Measurements from ENCODE around the gene LRRC7.

Gene LRRC7

DNA sequence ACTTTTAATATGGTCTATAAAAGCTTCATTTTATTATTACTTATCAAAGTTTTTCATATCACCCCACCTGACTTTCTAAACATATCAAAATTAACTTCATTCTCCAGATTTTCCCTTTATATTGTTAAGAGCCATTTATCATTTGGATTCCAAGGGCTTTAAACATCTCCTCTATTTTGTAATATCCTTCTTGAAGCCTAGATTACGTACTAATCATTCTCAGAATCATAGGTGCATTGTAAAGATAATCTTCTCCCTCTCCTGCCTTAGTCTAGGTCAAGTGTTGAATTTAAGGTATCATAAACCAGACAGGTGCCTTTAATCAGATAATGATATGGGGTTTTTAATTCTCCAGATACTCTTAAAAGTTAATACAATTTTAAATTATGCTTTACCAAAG is 509.3 kb downstream of the LRRC7 start:
- Histone ChIP-seq H3K27me3 (replicated peaks in 2 of 5; ENCODE audit: control insufficient read depth in 4 of 5, insufficient read depth in 5 of 5, low read length in 4 of 5) (no peaks in the 10 kb centered on the region), H3K4me3 (ENCODE audit: control insufficient read depth in 1 of 7, extremely low read depth in 1 of 7, insufficient read depth in 4 of 7, low read depth in 2 of 7, low read length in 6 of 7) (no peak overlapping the region), H3K4me1 (ENCODE audit: control extremely low read depth in 1 of 4, control insufficient read depth in 4 of 4, insufficient read depth in 4 of 4, low read length in 3 of 4) (no peaks in the 10 kb centered on the region), H3K36me3 (ENCODE audit: control insufficient read depth in 4 of 4, insufficient read depth in 4 of 4, low read length in 3 of 4) (no peaks in the 10 kb centered on the region), H3K27ac (ENCODE audit: insufficient read depth in 1 of 2, low read depth in 1 of 2, low read length in 2 of 2, poor library complexity in 1 of 2, severe bottlenecking in 2 of 2) (no peak overlapping the region), H3K9me3 (ENCODE audit: control extremely low read depth in 1 of 5, control insufficient read depth in 4 of 5, insufficient read depth in 2 of 5, low read depth in 1 of 5, low read length in 4 of 5) (peaks cover 0 to 1% (median 0%) of the 10 kb centered on the region in 5 experiments)
- DNase-seq, result no peak
- no CpG with 5 or more reads among the region's 1 CpG for WGBS (ENCODE audit: insufficient coverage)
- ChIA-PET CTCF (no interaction called here), POLR2A (no interaction called here)

DNA sequence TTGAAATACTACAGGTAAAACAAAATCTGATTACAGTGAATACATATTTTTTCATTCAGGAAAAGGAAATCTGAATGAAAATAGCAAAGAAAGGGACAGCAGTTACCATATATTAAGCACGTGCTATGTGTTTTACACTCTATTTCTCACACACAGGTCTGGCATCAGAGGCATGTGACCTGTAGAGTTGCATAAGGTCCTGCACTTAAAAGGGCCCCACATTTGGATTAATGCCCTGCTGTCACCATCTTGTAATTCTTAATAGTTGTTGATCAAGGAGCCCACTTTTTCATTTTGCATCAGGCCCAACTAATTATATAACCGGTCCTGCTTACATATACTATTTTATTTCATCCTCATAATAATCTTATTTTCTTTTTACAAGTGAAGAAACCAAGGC is 511.8 kb downstream of the LRRC7 start:
- H3K27ac ChIP-seq (ENCODE audit: insufficient read depth in 1 of 2, low read depth in 1 of 2, low read length in 2 of 2, poor library complexity in 1 of 2, severe bottlenecking in 2 of 2), result no peak overlapping the region
- H3K4me3 ChIP-seq (ENCODE audit: control insufficient read depth in 1 of 7, extremely low read depth in 1 of 7, insufficient read depth in 4 of 7, low read depth in 2 of 7, low read length in 6 of 7), result no peak overlapping the region
- no peak for DNase-seq
- ChIA-PET CTCF (no interaction called here), POLR2A (no interaction called here)
- WGBS (ENCODE audit: insufficient coverage), result 100% methylated on average over 1 of the region's 2 CpGs
- peaks cover 0 to 12% (median 3%) of the 10 kb centered on the region in 4 experiments for H3K4me1 ChIP-seq (ENCODE audit: control extremely low read depth in 1 of 4, control insufficient read depth in 4 of 4, insufficient read depth in 4 of 4, low read length in 3 of 4)
- H3K36me3 ChIP-seq (ENCODE audit: control insufficient read depth in 4 of 4, insufficient read depth in 4 of 4, low read length in 3 of 4), result no peaks in the 10 kb centered on the region
- H3K9me3 ChIP-seq (ENCODE audit: control extremely low read depth in 1 of 5, control insufficient read depth in 4 of 5, insufficient read depth in 2 of 5, low read depth in 1 of 5, low read length in 4 of 5), result peaks cover 0 to 4% (median 1%) of the 10 kb centered on the region in 5 experiments
- no peaks in the 10 kb centered on the region for H3K27me3 ChIP-seq (replicated peaks in 2 of 5; ENCODE audit: control insufficient read depth in 4 of 5, insufficient read depth in 5 of 5, low read length in 4 of 5)

DNA sequence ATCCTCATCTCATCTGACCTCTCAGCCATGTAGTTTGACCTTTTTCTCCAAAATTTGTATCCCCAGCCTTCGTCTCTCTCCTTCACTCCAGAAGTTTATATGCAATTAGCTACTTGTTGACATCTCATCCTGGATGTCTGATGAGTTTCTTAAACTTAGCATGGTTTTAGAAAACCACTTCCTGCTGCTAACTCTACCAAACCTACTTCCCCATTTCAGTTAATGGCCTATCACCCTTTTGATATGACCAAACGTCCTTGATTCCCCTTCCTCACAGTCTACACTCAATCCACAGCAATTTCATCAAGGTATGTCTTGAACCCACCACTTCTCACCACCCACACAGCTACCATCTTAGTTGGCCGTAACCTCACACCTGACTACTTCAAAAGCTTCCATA is 515.8 kb downstream of the LRRC7 start:
- ChIA-PET POLR2A (no interaction called here), CTCF (no interaction called here)
- peaks cover 0 to 12% (median 3%) of the 10 kb centered on the region in 4 experiments for H3K4me1 ChIP-seq (ENCODE audit: control extremely low read depth in 1 of 4, control insufficient read depth in 4 of 4, insufficient read depth in 4 of 4, low read length in 3 of 4)
- no peak overlapping the region for H3K27ac ChIP-seq (ENCODE audit: insufficient read depth in 1 of 2, low read depth in 1 of 2, low read length in 2 of 2, poor library complexity in 1 of 2, severe bottlenecking in 2 of 2)
- peak; percentile 21 to 88 (median 80) for DNase-seq
- H3K36me3 ChIP-seq (ENCODE audit: control insufficient read depth in 4 of 4, insufficient read depth in 4 of 4, low read length in 3 of 4), result no peaks in the 10 kb centered on the region
- 0% methylated on average over 2 of the region's 3 CpGs for WGBS (ENCODE audit: insufficient coverage)
- H3K4me3 ChIP-seq (ENCODE audit: control insufficient read depth in 1 of 7, extremely low read depth in 1 of 7, insufficient read depth in 4 of 7, low read depth in 2 of 7, low read length in 6 of 7), result no peak overlapping the region
- peaks cover 0 to 5% (median 0%) of the 10 kb centered on the region in 5 experiments for H3K9me3 ChIP-seq (ENCODE audit: control extremely low read depth in 1 of 5, control insufficient read depth in 4 of 5, insufficient read depth in 2 of 5, low read depth in 1 of 5, low read length in 4 of 5)
- H3K27me3 ChIP-seq (replicated peaks in 2 of 5; ENCODE audit: control insufficient read depth in 4 of 5, insufficient read depth in 5 of 5, low read length in 4 of 5), result no peaks in the 10 kb centered on the region

DNA sequence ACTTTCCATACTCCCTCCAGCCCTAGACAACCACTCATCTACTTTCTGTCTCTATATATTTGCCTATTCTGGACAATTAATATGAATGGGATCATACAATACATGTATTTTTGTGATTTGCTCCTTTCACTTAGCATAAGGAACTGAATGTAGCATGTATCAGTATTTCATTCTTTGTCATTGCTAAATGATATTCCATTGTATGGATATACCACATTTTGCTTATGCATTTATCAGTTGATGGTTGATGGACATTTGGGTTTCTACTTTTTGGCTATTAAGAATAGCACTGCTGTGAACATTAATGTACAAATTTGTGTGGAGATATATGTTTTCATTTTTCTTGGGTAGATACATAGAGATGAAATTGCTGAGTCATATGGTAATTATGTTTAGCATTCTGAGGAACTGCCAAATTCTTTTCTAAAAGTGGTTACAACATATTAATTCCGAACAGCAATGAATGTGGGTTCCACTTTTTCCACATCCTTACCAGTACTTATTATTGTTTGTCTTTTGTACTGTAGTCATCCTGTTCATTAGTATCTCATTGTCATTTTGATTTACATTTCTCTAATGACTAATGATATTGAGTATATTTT is 516.7 kb downstream of the LRRC7 start:
- H3K27ac ChIP-seq (ENCODE audit: insufficient read depth in 1 of 2, low read depth in 1 of 2, low read length in 2 of 2, poor library complexity in 1 of 2, severe bottlenecking in 2 of 2), result no peak overlapping the region
- H3K27me3 ChIP-seq (replicated peaks in 2 of 5; ENCODE audit: control insufficient read depth in 4 of 5, insufficient read depth in 5 of 5, low read length in 4 of 5), result no peaks in the 10 kb centered on the region
- WGBS (ENCODE audit: insufficient coverage), result no CpG with 5 or more reads among the region's 1 CpG
- POLR2A ChIA-PET, result no interaction called here
- no peaks in the 10 kb centered on the region for H3K36me3 ChIP-seq (ENCODE audit: control insufficient read depth in 4 of 4, insufficient read depth in 4 of 4, low read length in 3 of 4)
- DNase-seq, result peak in 1 of 3 donors; percentile 9
- peaks cover 0 to 12% (median 3%) of the 10 kb centered on the region in 4 experiments for H3K4me1 ChIP-seq (ENCODE audit: control extremely low read depth in 1 of 4, control insufficient read depth in 4 of 4, insufficient read depth in 4 of 4, low read length in 3 of 4)
- CTCF ChIA-PET, result interaction anchor here (0.9 kb wide), 1 partner anchor 27 kb away, joined by 3 read pairs; no protein-coding TSS in a partner anchor
- H3K9me3 ChIP-seq (ENCODE audit: control extremely low read depth in 1 of 5, control insufficient read depth in 4 of 5, insufficient read depth in 2 of 5, low read depth in 1 of 5, low read length in 4 of 5), result peaks cover 0 to 5% (median 0%) of the 10 kb centered on the region in 5 experiments
- H3K4me3 ChIP-seq (ENCODE audit: control insufficient read depth in 1 of 7, extremely low read depth in 1 of 7, insufficient read depth in 4 of 7, low read depth in 2 of 7, low read length in 6 of 7), result no peak overlapping the region

DNA sequence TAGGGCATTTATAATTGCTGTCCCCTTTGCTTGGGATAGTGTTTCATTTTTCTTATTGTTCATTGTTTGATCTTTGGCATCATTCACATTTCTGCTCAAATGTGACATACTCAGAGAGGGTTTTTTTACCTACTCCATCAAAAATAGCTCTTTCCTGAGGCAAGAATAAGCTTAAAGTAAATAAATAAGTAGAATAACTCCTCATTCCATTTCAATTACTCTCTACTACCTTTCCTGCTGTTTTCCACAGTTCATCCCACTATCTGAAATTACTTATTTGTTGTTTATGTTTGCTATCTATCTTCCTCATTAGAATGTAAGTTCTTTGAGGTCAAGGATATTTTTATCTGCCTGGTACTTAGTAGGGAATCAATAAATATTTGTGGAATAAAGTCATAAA is 517.8 kb downstream of the LRRC7 start:
- H3K4me1 ChIP-seq (ENCODE audit: control extremely low read depth in 1 of 4, control insufficient read depth in 4 of 4, insufficient read depth in 4 of 4, low read length in 3 of 4), result peaks cover 0 to 12% (median 3%) of the 10 kb centered on the region in 4 experiments
- POLR2A ChIA-PET, result no interaction called here
- no peak overlapping the region for H3K4me3 ChIP-seq (ENCODE audit: control insufficient read depth in 1 of 7, extremely low read depth in 1 of 7, insufficient read depth in 4 of 7, low read depth in 2 of 7, low read length in 6 of 7)
- no peak for DNase-seq
- no peaks in the 10 kb centered on the region for H3K36me3 ChIP-seq (ENCODE audit: control insufficient read depth in 4 of 4, insufficient read depth in 4 of 4, low read length in 3 of 4)
- CTCF ChIA-PET, result interaction anchor here (0.9 kb wide), 1 partner anchor 26 kb away, joined by 3 read pairs; no protein-coding TSS in a partner anchor
- no peak overlapping the region for H3K27ac ChIP-seq (ENCODE audit: insufficient read depth in 1 of 2, low read depth in 1 of 2, low read length in 2 of 2, poor library complexity in 1 of 2, severe bottlenecking in 2 of 2)
- no peaks in the 10 kb centered on the region for H3K27me3 ChIP-seq (replicated peaks in 2 of 5; ENCODE audit: control insufficient read depth in 4 of 5, insufficient read depth in 5 of 5, low read length in 4 of 5)
- peaks cover 0 to 5% (median 0%) of the 10 kb centered on the region in 5 experiments for H3K9me3 ChIP-seq (ENCODE audit: control extremely low read depth in 1 of 5, control insufficient read depth in 4 of 5, insufficient read depth in 2 of 5, low read depth in 1 of 5, low read length in 4 of 5)

DNA sequence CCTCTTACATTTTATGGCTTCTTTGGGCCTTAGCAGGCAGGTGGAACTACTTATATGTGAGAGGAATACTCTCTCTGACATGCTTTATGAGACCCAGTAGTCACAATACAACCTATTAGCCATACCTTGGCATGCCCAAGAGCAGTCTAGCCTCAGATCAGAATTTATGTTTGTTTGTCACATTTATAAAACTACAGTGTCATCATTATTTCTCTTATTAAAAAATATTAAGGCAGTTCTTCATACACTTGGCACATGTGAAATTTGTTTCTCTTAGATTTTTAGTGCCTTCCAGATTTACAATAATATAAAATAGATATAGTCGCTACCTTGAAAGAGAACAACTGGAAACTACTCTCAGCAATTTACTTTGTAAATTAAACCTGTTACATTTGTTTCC is 519.2 kb downstream of the LRRC7 start:
- ChIA-PET POLR2A (no interaction called here), CTCF (no interaction called here)
- no peaks in the 10 kb centered on the region for H3K27me3 ChIP-seq (replicated peaks in 2 of 5; ENCODE audit: control insufficient read depth in 4 of 5, insufficient read depth in 5 of 5, low read length in 4 of 5)
- H3K27ac ChIP-seq (ENCODE audit: insufficient read depth in 1 of 2, low read depth in 1 of 2, low read length in 2 of 2, poor library complexity in 1 of 2, severe bottlenecking in 2 of 2), result no peak overlapping the region
- H3K4me3 ChIP-seq (ENCODE audit: control insufficient read depth in 1 of 7, extremely low read depth in 1 of 7, insufficient read depth in 4 of 7, low read depth in 2 of 7, low read length in 6 of 7), result no peak overlapping the region
- peaks cover 0 to 5% (median 0%) of the 10 kb centered on the region in 5 experiments for H3K9me3 ChIP-seq (ENCODE audit: control extremely low read depth in 1 of 5, control insufficient read depth in 4 of 5, insufficient read depth in 2 of 5, low read depth in 1 of 5, low read length in 4 of 5)
- no peak for DNase-seq
- WGBS (ENCODE audit: insufficient coverage), result no CpG with 5 or more reads among the region's 1 CpG
- no peaks in the 10 kb centered on the region for H3K36me3 ChIP-seq (ENCODE audit: control insufficient read depth in 4 of 4, insufficient read depth in 4 of 4, low read length in 3 of 4)
- peaks cover 0 to 12% (median 3%) of the 10 kb centered on the region in 4 experiments for H3K4me1 ChIP-seq (ENCODE audit: control extremely low read depth in 1 of 4, control insufficient read depth in 4 of 4, insufficient read depth in 4 of 4, low read length in 3 of 4)

DNA sequence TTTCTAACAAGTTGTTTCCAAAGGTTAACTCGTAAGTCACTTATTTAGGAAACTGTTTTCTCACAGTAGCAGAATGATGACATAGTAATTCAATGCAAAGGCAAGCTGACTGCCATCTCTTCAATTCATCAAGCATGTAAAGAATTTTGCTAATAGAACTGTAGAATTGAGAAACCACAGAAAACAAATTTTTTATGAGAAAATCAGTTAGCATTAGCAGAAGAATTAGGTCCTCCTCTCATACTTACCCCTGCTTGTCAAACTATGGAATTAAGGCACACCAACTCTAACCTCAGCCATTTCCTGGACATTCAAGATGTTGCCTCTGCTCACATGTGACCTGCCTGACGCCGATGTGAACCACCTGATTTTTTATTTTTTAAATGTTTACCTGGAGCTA is 522.4 kb downstream of the LRRC7 start:
- WGBS (ENCODE audit: insufficient coverage), result no CpG with 5 or more reads among the region's 3 CpGs
- CTCF ChIA-PET, result interaction anchor here (0.9 kb wide), 1 partner anchor 26 kb away, joined by 3 read pairs; no protein-coding TSS in a partner anchor
- Histone ChIP-seq H3K36me3 (ENCODE audit: control insufficient read depth in 4 of 4, insufficient read depth in 4 of 4, low read length in 3 of 4) (no peaks in the 10 kb centered on the region), H3K9me3 (ENCODE audit: control extremely low read depth in 1 of 5, control insufficient read depth in 4 of 5, insufficient read depth in 2 of 5, low read depth in 1 of 5, low read length in 4 of 5) (no peaks in the 10 kb centered on the region), H3K4me3 (ENCODE audit: control insufficient read depth in 1 of 7, extremely low read depth in 1 of 7, insufficient read depth in 4 of 7, low read depth in 2 of 7, low read length in 6 of 7) (no peak overlapping the region), H3K4me1 (ENCODE audit: control extremely low read depth in 1 of 4, control insufficient read depth in 4 of 4, insufficient read depth in 4 of 4, low read length in 3 of 4) (no peaks in the 10 kb centered on the region), H3K27me3 (replicated peaks in 2 of 5; ENCODE audit: control insufficient read depth in 4 of 5, insufficient read depth in 5 of 5, low read length in 4 of 5) (no peaks in the 10 kb centered on the region), H3K27ac (ENCODE audit: insufficient read depth in 1 of 2, low read depth in 1 of 2, low read length in 2 of 2, poor library complexity in 1 of 2, severe bottlenecking in 2 of 2) (no peak overlapping the region)
- no peak for DNase-seq
- POLR2A ChIA-PET, result no interaction called here
